SK-N-SH (cell line): ENCODE results near the gene CEP170.
"Not testable (repeated sequence)": the region's sequence is repeated elsewhere in the genome, so short reads cannot be mapped to it uniquely, and the experiment has no call there.

Experiments used
- GATA2 ChIP-seq: sonication (generic); formaldehyde crosslinking; IDR thresholded peaks from 2 replicates; pipeline ENCODE4 v1.5.0; 2020; ENCODE audit warnings: mild to moderate bottlenecking, missing genetic modification reagents
- NFIC ChIP-seq: IDR thresholded peaks from 2 replicates; pipeline ENCODE4 v1.4.0; 2012; ENCODE audit warnings: borderline replicate concordance
- RXRA ChIP-seq: IDR thresholded peaks from 2 replicates; pipeline ENCODE4 v1.4.0; 2012; ENCODE audit warnings: low read depth, mild to moderate bottlenecking, borderline replicate concordance
- TF ChIP-seq, protein P1 (sequence below): fragments of 150-350 bp; IDR thresholded peaks from 2 replicates; pipeline ENCODE4 v1.6.1; 2017; ENCODE audit warnings: antibody characterized with exemption, low read length, low read depth, borderline replicate concordance
- TF ChIP-seq, protein P2 (sequence below): fragments of 200-600 bp; sonication (generic); IDR thresholded peaks from 2 replicates; pipeline ENCODE4 v1.6.1; 2017; ENCODE audit warnings: antibody characterized with exemption, mild to moderate bottlenecking, moderate library complexity
- TF ChIP-seq, protein P3 (sequence below): IDR thresholded peaks from 2 replicates; pipeline ENCODE4 v1.6.1; 2012; ENCODE audit warnings: mild to moderate bottlenecking, low read depth, low read length, moderate library complexity
- TF ChIP-seq, protein P4 (sequence below): IDR thresholded peaks from 2 replicates; pipeline ENCODE4 v1.4.0; 2012; ENCODE audit warnings: low read depth

DNA sequence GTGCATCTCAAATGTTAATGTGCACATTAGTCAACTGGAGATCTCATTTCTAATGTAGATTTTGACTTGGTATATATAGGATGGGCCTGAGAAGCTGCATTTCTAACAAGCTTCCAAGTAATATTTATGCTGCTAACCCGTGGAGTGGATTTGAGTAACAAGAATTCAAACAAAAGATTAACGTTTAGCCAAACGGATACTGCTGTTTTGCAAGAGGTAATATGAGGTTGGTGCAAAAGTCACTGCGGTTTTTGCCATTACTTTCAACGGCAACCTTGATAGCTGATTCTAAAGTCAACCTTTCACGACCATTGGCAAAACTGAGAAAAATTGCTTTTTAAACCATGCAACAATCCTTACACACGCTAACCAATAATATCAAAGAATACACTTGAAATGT lies 70.3 kb downstream of the CEP170 start:
- TF ChIP-seq, protein P1, sequence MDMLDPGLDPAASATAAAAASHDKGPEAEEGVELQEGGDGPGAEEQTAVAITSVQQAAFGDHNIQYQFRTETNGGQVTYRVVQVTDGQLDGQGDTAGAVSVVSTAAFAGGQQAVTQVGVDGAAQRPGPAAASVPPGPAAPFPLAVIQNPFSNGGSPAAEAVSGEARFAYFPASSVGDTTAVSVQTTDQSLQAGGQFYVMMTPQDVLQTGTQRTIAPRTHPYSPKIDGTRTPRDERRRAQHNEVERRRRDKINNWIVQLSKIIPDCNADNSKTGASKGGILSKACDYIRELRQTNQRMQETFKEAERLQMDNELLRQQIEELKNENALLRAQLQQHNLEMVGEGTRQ: not testable (repeated sequence)
- not testable (repeated sequence) for TF ChIP-seq GATA2 (CRISPR knock-in tag); NFIC; RXRA
- TF ChIP-seq, protein P2, sequence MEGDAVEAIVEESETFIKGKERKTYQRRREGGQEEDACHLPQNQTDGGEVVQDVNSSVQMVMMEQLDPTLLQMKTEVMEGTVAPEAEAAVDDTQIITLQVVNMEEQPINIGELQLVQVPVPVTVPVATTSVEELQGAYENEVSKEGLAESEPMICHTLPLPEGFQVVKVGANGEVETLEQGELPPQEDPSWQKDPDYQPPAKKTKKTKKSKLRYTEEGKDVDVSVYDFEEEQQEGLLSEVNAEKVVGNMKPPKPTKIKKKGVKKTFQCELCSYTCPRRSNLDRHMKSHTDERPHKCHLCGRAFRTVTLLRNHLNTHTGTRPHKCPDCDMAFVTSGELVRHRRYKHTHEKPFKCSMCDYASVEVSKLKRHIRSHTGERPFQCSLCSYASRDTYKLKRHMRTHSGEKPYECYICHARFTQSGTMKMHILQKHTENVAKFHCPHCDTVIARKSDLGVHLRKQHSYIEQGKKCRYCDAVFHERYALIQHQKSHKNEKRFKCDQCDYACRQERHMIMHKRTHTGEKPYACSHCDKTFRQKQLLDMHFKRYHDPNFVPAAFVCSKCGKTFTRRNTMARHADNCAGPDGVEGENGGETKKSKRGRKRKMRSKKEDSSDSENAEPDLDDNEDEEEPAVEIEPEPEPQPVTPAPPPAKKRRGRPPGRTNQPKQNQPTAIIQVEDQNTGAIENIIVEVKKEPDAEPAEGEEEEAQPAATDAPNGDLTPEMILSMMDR: not testable (repeated sequence)
- TF ChIP-seq, protein P3, sequence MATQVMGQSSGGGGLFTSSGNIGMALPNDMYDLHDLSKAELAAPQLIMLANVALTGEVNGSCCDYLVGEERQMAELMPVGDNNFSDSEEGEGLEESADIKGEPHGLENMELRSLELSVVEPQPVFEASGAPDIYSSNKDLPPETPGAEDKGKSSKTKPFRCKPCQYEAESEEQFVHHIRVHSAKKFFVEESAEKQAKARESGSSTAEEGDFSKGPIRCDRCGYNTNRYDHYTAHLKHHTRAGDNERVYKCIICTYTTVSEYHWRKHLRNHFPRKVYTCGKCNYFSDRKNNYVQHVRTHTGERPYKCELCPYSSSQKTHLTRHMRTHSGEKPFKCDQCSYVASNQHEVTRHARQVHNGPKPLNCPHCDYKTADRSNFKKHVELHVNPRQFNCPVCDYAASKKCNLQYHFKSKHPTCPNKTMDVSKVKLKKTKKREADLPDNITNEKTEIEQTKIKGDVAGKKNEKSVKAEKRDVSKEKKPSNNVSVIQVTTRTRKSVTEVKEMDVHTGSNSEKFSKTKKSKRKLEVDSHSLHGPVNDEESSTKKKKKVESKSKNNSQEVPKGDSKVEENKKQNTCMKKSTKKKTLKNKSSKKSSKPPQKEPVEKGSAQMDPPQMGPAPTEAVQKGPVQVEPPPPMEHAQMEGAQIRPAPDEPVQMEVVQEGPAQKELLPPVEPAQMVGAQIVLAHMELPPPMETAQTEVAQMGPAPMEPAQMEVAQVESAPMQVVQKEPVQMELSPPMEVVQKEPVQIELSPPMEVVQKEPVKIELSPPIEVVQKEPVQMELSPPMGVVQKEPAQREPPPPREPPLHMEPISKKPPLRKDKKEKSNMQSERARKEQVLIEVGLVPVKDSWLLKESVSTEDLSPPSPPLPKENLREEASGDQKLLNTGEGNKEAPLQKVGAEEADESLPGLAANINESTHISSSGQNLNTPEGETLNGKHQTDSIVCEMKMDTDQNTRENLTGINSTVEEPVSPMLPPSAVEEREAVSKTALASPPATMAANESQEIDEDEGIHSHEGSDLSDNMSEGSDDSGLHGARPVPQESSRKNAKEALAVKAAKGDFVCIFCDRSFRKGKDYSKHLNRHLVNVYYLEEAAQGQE: not testable (repeated sequence)
- TF ChIP-seq, protein P4, sequence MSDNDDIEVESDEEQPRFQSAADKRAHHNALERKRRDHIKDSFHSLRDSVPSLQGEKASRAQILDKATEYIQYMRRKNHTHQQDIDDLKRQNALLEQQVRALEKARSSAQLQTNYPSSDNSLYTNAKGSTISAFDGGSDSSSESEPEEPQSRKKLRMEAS: not testable (repeated sequence)
